Activated naive CD4-positive, alpha-beta T cell treated with anti-CD3 and anti-CD28 coated beads, Interleukin-2, amount 10 ng/mL, durations not matched to agents 7 days and 5 days (primary cell): ENCODE measurements around the gene GATD1.

Source experiments
- CTCF ChIA-PET: fragments of 350-600 bp; sonication (Branson Sonifier 250); formaldehyde crosslinking; loops from one replicate; lab custom pipeline; 2021; ENCODE audit warnings: antibody characterized with exemption; lab: Charles Lee
- DNase-seq: peaks from one replicate; pipeline ENCODE4 v3.0.0-alpha.2; 2020
- H3K27ac Mint-ChIP-seq: one replicate; pipeline ENCODE4 v1.8.0; 2021; ENCODE audit warnings: mild to moderate bottlenecking, moderate library complexity, mixed read lengths
- H3K27me3 Mint-ChIP-seq: one replicate; pipeline ENCODE4 v1.8.0; 2021; ENCODE audit warnings: mild to moderate bottlenecking, mixed read lengths
- H3K36me3 Mint-ChIP-seq: one replicate; pipeline ENCODE4 v1.8.0; 2021; ENCODE audit warnings: mixed read lengths
- H3K4me1 Mint-ChIP-seq: one replicate; pipeline ENCODE4 v1.8.0; 2021; ENCODE audit warnings: mixed read lengths
- H3K4me3 Mint-ChIP-seq: one replicate; pipeline ENCODE4 v1.8.0; 2021; ENCODE audit warnings: mild to moderate bottlenecking, moderate library complexity, mixed read lengths
- H3K9me3 Mint-ChIP-seq: one replicate; pipeline ENCODE4 v1.8.0; 2021; ENCODE audit warnings: mixed read lengths

GATD1 gene

GRCh38 chr11:818396-819128, 41.3 kb upstream of the GATD1 start, which contains the start of gene PNPLA2:
Gene PNPLA2 (plus strand): TSS chr11:818914. CDS start chr11:819719, 805 bp downstream.
- no peak for DNase-seq
- Mint-ChIP-seq H3K27ac (peak within 1 kb of the TSS; percentile 90), H3K36me3 (peaks cover 3% of the 10 kb centered on the region), H3K4me1 (peaks cover 18% of the 10 kb centered on the region), H3K4me3 (peak within 1 kb of the TSS; percentile 82), H3K9me3 (no peaks in the 10 kb centered on the region), H3K27me3 (no peaks in the 10 kb centered on the region)
- CTCF ChIA-PET, result no interaction called here

GRCh38 chr11:816433-816779, 39.1 kb upstream of the GATD1 start:
- Mint-ChIP-seq H3K4me1 (peaks cover 30% of the 10 kb centered on the region), H3K27ac (no peak overlapping the region), H3K4me3 (no peak overlapping the region), H3K36me3 (peaks cover 18% of the 10 kb centered on the region), H3K9me3 (no peaks in the 10 kb centered on the region), H3K27me3 (no peaks in the 10 kb centered on the region)
- DNase-seq, result no peak
- CTCF ChIA-PET, result interaction anchor here (0.6 kb wide), 1 partner anchor 155 kb away, joined by 3 read pairs; no protein-coding TSS in a partner anchor

GRCh38 chr11:815675-816432, 38.6 kb upstream of the GATD1 start:
- Mint-ChIP-seq H3K4me1 (peaks cover 31% of the 10 kb centered on the region), H3K27me3 (no peaks in the 10 kb centered on the region), H3K4me3 (no peak overlapping the region), H3K9me3 (no peaks in the 10 kb centered on the region), H3K27ac (no peak overlapping the region), H3K36me3 (peaks cover 23% of the 10 kb centered on the region)
- no peak for DNase-seq
- CTCF ChIA-PET, result interaction anchor here (0.6 kb wide), 1 partner anchor 155 kb away, joined by 3 read pairs; no protein-coding TSS in a partner anchor

- no peak overlapping the region for H3K4me3 Mint-ChIP-seq
- peaks cover 3% of the 10 kb centered on the region for H3K27me3 Mint-ChIP-seq
- DNase-seq, result no peak
- peaks cover 35% of the 10 kb centered on the region for H3K4me1 Mint-ChIP-seq
- H3K36me3 Mint-ChIP-seq, result peaks cover 26% of the 10 kb centered on the region
- no peak overlapping the region for H3K27ac Mint-ChIP-seq
- H3K9me3 Mint-ChIP-seq, result no peaks in the 10 kb centered on the region
- CTCF ChIA-PET, result no interaction called here
Measured at GRCh38 chr11:813456-814096, 36.3 kb upstream of the GATD1 start.

GRCh38 chr11:813072-813455, 35.8 kb upstream of the GATD1 start:
- Mint-ChIP-seq H3K4me1 (peaks cover 37% of the 10 kb centered on the region), H3K36me3 (peaks cover 26% of the 10 kb centered on the region), H3K9me3 (no peaks in the 10 kb centered on the region), H3K27ac (no peak overlapping the region), H3K4me3 (no peak overlapping the region), H3K27me3 (peaks cover 3% of the 10 kb centered on the region)
- CTCF ChIA-PET, result no interaction called here
- no peak for DNase-seq

- H3K36me3 Mint-ChIP-seq, result peaks cover 26% of the 10 kb centered on the region
- no peaks in the 10 kb centered on the region for H3K9me3 Mint-ChIP-seq
- H3K27ac Mint-ChIP-seq, result peak overlapping the region; percentile 90
- H3K4me1 Mint-ChIP-seq, result peaks cover 42% of the 10 kb centered on the region
- no peak for DNase-seq
- peak overlapping the region; percentile 21 for H3K4me3 Mint-ChIP-seq
- CTCF ChIA-PET, result no interaction called here
- peaks cover 3% of the 10 kb centered on the region for H3K27me3 Mint-ChIP-seq
Measured at GRCh38 chr11:812390-812789, 35.1 kb upstream of the GATD1 start.

- H3K4me3 Mint-ChIP-seq, result peak overlapping the region; percentile 91
- H3K4me1 Mint-ChIP-seq, result peaks cover 44% of the 10 kb centered on the region
- H3K36me3 Mint-ChIP-seq, result peaks cover 26% of the 10 kb centered on the region
- no peaks in the 10 kb centered on the region for H3K9me3 Mint-ChIP-seq
- H3K27ac Mint-ChIP-seq, result peak overlapping the region; percentile 90
- CTCF ChIA-PET, result no interaction called here
- H3K27me3 Mint-ChIP-seq, result peaks cover 3% of the 10 kb centered on the region
- DNase-seq, result no peak
Measured at GRCh38 chr11:811446-812245, 34.4 kb upstream of the GATD1 start.

- Mint-ChIP-seq H3K27me3 (peaks cover 3% of the 10 kb centered on the region), H3K4me3 (peak overlapping the region; percentile 91), H3K9me3 (no peaks in the 10 kb centered on the region), H3K36me3 (peaks cover 26% of the 10 kb centered on the region), H3K4me1 (peaks cover 53% of the 10 kb centered on the region), H3K27ac (peak overlapping the region; percentile 97)
- no peak for DNase-seq
- CTCF ChIA-PET, result no interaction called here
Measured at GRCh38 chr11:810040-810567, 32.8 kb upstream of the GATD1 start.

GRCh38 chr11:809287-810039, 32.2 kb upstream of the GATD1 start, which contains the start of gene RPLP2:
Gene RPLP2 (plus strand): TSS chr11:809967. CDS start chr11:810235, 268 bp downstream.
- H3K27me3 Mint-ChIP-seq, result peaks cover 3% of the 10 kb centered on the region
- CTCF ChIA-PET, result no interaction called here
- H3K9me3 Mint-ChIP-seq, result no peaks in the 10 kb centered on the region
- H3K36me3 Mint-ChIP-seq, result peaks cover 26% of the 10 kb centered on the region
- peak; percentile 98 for DNase-seq
- peaks cover 55% of the 10 kb centered on the region for H3K4me1 Mint-ChIP-seq
- H3K27ac Mint-ChIP-seq, result peak within 1 kb of the TSS; percentile 97
- H3K4me3 Mint-ChIP-seq, result peak within 1 kb of the TSS; percentile 91

- peak; percentile 42 for DNase-seq
- H3K4me3 Mint-ChIP-seq, result peak overlapping the region; percentile 91
- no peaks in the 10 kb centered on the region for H3K9me3 Mint-ChIP-seq
- H3K27me3 Mint-ChIP-seq, result peaks cover 3% of the 10 kb centered on the region
- peaks cover 23% of the 10 kb centered on the region for H3K36me3 Mint-ChIP-seq
- H3K4me1 Mint-ChIP-seq, result peaks cover 59% of the 10 kb centered on the region
- H3K27ac Mint-ChIP-seq, result peak overlapping the region; percentile 97
- CTCF ChIA-PET, result interaction anchor here (0.7 kb wide), 1 partner anchor 151 kb away, joined by 3 read pairs; no protein-coding TSS in a partner anchor
Measured at GRCh38 chr11:808427-809286, 31.4 kb upstream of the GATD1 start.

GRCh38 chr11:804599-804964, 27.3 kb upstream of the GATD1 start:
- peaks cover 2% of the 10 kb centered on the region for H3K27me3 Mint-ChIP-seq
- DNase-seq, result no peak
- CTCF ChIA-PET, result no interaction called here
- H3K4me1 Mint-ChIP-seq, result peaks cover 41% of the 10 kb centered on the region
- H3K36me3 Mint-ChIP-seq, result peaks cover 6% of the 10 kb centered on the region
- H3K9me3 Mint-ChIP-seq, result no peaks in the 10 kb centered on the region
- H3K27ac Mint-ChIP-seq, result peak overlapping the region; percentile 84
- H3K4me3 Mint-ChIP-seq, result peak overlapping the region; percentile 82

GRCh38 chr11:803770-804598, 26.7 kb upstream of the GATD1 start:
- Mint-ChIP-seq H3K27ac (peak overlapping the region; percentile 84), H3K4me3 (peak overlapping the region; percentile 82), H3K27me3 (no peaks in the 10 kb centered on the region), H3K4me1 (peaks cover 40% of the 10 kb centered on the region), H3K36me3 (peaks cover 6% of the 10 kb centered on the region), H3K9me3 (no peaks in the 10 kb centered on the region)
- no peak for DNase-seq
- CTCF ChIA-PET, result no interaction called here
